NCI-H2227 treated with DMSO at 0.1 percent for 48 hours (cell line): ENCODE results near the gene ITGA2.

ENCODE experiments used
- DNase-seq: peaks from one replicate; lab custom pipeline; 2025; lab: John Stamatoyannopoulos, UW

ITGA2 gene

GRCh38 chr5:53017794-53018391 lies 28.7 kb downstream of the ITGA2 start:
- no peak for DNase-seq

- DNase-seq: no peak
These were observed 30.2 kb downstream of the ITGA2 start for GRCh38 chr5:53019320-53019719.

GRCh38 chr5:53022930-53023511 lies 33.9 kb downstream of the ITGA2 start:
- no peak for DNase-seq

GRCh38 chr5:53023969-53024368 lies 34.8 kb downstream of the ITGA2 start:
- DNase-seq: no peak

- DNase-seq: no peak
These were observed 35.4 kb downstream of the ITGA2 start for GRCh38 chr5:53024535-53024934.

- DNase-seq: no peak
These were observed 36.3 kb downstream of the ITGA2 start for GRCh38 chr5:53025487-53025886.

- DNase-seq: no peak
These were observed 38.8 kb downstream of the ITGA2 start for GRCh38 chr5:53027913-53028312.

- no peak for DNase-seq
These were observed 40.5 kb downstream of the ITGA2 start for GRCh38 chr5:53029608-53030007.

- DNase-seq: no peak
These were observed 41.7 kb downstream of the ITGA2 start for GRCh38 chr5:53030893-53031292.

- DNase-seq: no peak
These were observed 42.5 kb downstream of the ITGA2 start for GRCh38 chr5:53031695-53032096.

- DNase-seq: peak; percentile 1
These were observed 43.0 kb downstream of the ITGA2 start for GRCh38 chr5:53032188-53032587.

GRCh38 chr5:53034832-53035231 lies 45.7 kb downstream of the ITGA2 start:
- DNase-seq: no peak

- no peak for DNase-seq
These were observed 46.8 kb downstream of the ITGA2 start for GRCh38 chr5:53035868-53036381.

GRCh38 chr5:53037141-53037859 lies 48.1 kb downstream of the ITGA2 start:
- peak; percentile 20 for DNase-seq

- DNase-seq: no peak
These were observed 49.2 kb downstream of the ITGA2 start for GRCh38 chr5:53038196-53038847.

GRCh38 chr5:53039855-53040254 lies 50.7 kb downstream of the ITGA2 start:
- no peak for DNase-seq

GRCh38 chr5:53041071-53041692 lies 52.0 kb downstream of the ITGA2 start:
- DNase-seq: no peak

- no peak for DNase-seq
These were observed 52.6 kb downstream of the ITGA2 start for GRCh38 chr5:53041740-53042139.

GRCh38 chr5:53045263-53045662 lies 56.1 kb downstream of the ITGA2 start:
- DNase-seq: no peak

- no peak for DNase-seq
These were observed 59.1 kb downstream of the ITGA2 start for GRCh38 chr5:53048248-53048647.

- no peak for DNase-seq
These were observed 63.3 kb downstream of the ITGA2 start for GRCh38 chr5:53052499-53052898.

- no peak for DNase-seq
These were observed 64.2 kb downstream of the ITGA2 start for GRCh38 chr5:53053364-53053763.
